Activated T-cell treated with anti-CD3 and anti-CD28 coated beads, Interleukin-2, amount 50 U/mL, for 1 hour (primary cell): ENCODE results near the gene FGR.
"Not testable (repeated sequence)": the region's sequence is repeated elsewhere in the genome, so short reads cannot be mapped to it uniquely, and the experiment has no call there.

Source experiments
- DNase-seq: peaks from one replicate; pipeline ENCODE4 v3.0.0-alpha.2; 2020

Gene FGR

GRCh38 chr1:27659497-27660299 lies 24.7 kb upstream of the FGR start:
- DNase-seq, result peak; percentile 87

DNA sequence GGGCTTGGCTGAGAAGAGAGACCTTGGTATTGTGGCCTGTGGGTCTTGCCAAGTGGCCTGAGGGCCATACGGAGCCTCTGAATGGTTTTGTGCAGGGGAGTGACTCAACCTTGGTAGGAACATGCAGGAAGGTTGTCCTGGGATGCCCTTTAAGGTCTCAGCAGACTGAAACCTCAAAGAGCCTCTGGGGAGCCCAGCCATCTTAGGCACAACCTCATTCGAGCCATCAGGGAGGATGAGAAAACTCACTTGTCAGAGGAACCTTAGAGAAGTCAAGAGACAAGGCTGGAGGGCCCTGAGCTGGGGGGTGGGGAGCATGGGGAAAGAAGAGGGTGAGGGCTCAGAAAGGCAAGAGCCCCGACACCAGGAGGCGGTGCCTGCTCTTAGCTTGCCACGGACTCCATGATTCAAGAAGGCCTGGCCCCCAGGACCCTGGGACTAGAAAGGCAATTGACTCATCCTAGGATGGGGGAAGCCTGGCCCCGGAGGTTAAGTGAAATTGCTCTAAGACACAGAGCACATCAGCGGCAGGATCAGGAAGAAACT lies 24.0 kb upstream of the FGR start:
- DNase-seq, result no peak

DNA sequence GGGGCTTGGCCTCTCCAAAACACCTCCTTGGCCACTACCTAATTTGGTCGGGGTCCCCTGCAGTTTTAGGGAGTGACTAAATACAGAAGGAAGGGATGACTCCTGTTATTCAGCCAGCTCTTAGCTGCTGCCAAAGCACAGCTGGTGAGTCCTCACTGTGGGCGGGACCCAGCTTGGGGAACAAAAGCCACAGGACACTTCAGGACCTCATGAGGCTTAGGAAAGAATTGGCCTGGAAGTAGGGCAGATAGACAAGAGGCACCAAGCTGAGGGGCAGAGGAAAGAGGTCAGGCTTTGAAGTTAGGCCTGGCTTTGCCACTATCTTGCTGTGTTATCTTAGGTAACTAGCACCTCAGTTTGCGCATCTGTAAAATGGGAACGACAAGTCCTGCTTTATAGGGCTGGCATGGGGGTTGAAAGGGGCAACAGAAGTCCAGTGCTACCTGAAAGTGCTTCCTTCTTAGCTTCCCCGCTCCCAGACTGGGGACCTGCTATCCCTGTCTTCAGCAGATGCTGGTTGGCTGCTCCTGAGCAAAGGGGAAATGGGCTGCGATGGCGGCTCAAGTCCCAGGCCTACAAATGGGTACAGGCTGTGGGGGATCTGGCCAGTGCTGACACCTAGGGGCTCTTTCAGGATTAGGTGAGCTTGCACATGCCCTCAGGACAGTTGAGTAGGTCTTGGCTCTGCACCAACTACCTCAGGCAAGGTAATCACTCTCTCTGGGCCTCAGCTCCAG lies 21.3 kb upstream of the FGR start:
- no peak for DNase-seq

GRCh38 chr1:27655151-27655937 lies 20.4 kb upstream of the FGR start:
- DNase-seq, result no peak

DNA sequence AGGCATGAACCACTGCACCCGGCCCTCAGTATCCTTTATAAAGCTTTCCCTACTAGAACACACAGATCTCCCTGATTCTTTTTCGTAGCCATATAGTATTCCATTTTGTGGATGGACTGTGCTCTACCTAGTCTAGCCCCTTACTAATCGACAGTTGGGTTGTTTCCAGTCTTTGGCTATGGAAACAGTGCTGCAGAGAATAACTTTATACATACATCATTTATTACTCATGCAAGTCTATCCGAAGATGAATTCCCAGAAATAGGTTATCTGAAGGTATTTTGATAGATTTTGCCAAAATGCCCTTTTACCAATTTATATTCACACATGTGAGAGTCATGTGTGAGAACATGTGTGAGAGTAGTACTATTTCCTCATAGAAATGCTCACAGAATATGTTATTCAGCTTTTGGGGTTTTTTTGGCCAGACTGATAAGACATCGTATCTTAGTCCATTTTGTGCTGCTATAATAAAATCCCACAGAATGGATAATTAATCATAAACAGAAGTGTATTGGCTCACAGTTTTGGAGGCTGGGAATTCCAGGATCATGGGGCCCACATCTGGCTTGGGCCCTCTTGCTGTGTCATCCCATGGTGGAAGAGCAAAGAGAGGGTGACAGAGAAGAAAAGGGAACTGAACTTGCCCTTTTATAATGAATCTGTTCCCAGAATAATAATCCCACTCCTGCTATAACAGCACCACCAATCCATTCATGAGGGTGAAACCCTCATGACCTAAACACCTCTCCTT lies 17.3 kb upstream of the FGR start:
- DNase-seq, result no peak

- DNase-seq, result no peak
These were observed 15.7 kb upstream of the FGR start for GRCh38 chr1:27650539-27651175.

GRCh38 chr1:27650171-27650538 lies 15.2 kb upstream of the FGR start:
- no peak for DNase-seq

- no peak for DNase-seq
These were observed 14.3 kb upstream of the FGR start for GRCh38 chr1:27649306-27649635.

- DNase-seq, result no peak
These were observed 13.8 kb upstream of the FGR start for GRCh38 chr1:27648602-27649305.

DNA sequence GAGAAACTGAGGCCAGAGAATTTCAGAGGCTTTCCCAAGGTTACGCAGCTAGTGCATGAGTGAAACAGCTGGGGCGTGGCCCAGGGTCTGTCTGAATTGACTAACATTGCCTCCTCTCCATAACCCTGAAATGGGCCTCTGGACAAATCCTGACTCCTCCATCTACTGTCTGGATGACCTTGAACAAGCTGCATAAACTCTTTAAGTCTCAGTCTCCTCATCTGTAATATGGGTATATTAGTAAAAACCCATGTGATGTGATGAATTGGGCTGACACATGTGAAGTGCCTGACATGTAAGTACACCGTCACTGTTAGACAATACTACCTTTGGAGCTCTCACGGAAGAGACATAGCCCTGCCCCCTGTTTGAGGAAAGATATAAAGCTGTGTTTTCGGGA lies 12.3 kb upstream of the FGR start:
- no peak for DNase-seq

GRCh38 chr1:27646676-27647075 lies 11.7 kb upstream of the FGR start:
- DNase-seq, result no peak

GRCh38 chr1:27645071-27645415 lies 10.1 kb upstream of the FGR start:
- no peak for DNase-seq

GRCh38 chr1:27644369-27645070 lies 9.5 kb upstream of the FGR start:
- DNase-seq, result no peak

DNA sequence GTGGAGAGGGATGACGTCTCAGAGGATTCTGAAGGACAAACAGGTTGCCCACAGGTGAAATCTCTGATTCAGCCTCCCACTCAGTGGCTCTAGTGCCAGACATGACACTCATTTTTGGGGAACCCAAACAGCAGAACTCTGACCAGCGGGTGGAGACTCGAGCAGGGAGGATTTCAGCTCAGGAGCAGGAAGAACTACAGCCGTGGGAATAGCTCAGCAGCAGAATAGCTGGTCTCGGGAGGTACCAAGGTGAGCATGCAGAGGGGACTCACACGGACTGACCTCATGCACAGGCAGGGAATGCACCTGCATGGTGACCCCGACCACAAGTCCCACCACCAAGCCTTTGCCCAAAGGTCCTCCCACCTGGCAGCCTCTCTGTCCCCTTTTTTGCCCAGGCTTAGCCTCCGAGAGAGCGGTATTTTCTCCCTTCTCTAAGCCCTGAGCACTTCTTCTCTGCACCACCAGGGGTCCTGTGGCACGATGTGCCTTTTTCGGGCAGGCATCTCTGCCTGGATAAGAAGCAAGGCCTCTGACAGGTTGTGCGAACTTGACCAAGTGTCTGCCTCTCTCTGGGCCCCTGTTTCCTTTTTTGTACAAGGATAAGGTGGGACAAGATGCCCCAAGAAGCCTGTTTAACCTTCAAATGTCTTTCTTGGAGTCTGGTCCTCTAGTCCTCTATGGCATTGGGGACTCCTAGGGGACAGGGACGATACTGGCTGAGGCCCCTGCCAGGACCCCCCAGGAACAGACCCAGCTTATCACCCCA lies 8.8 kb upstream of the FGR start:
- peak; percentile 74 for DNase-seq

- not testable (repeated sequence) for DNase-seq
These were observed 5.5 kb upstream of the FGR start for GRCh38 chr1:27640514-27640913.

GRCh38 chr1:27638805-27639204 lies 3.8 kb upstream of the FGR start:
- DNase-seq, result no peak

DNA sequence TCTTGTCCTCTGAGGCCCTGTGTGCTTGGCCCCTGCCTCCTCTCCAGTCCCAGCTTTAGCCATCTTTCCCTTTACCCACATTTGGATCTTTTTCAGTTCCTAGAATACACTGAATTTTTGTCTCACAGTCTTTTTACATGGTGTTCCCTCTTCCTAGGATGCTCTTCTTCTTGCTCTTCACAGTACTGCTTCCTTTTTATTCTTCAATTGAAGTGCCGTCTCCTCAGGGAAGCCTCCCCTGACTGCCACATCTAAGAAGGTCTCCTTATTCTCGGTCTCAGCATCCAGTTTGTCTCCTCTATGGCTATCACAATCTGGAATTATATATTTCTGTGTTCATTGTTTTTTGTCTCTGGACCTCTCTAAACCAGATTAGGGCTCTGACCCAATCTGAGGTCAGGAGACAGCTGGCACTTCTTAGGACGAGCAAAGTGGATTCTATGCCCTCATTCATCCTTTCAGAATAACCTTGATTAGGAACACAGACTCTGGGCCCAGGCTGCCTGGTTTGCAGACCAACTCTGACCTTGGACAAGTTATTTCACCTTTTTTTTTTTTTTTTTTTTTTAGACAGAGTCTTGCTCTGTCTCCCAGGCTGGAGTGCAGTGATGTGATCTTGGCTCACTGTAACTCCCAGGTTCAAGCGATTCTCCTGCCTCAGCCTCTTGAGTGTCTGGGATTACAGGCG lies 3.2 kb upstream of the FGR start:
- no peak for DNase-seq

GRCh38 chr1:27635396-27636142 lies 584 bp upstream of the FGR start:
- no peak for DNase-seq
